SH-SY5Y (cell line): ENCODE data around the gene RIPOR3.

Experiments used
- GATA2 ChIP-seq: IDR thresholded peaks from 2 replicates; pipeline ENCODE4 v1.6.1; 2011; ENCODE audit warnings: mild to moderate bottlenecking, low read depth, low read length
- GATA3 ChIP-seq: IDR thresholded peaks from 2 replicates; pipeline ENCODE4 v1.6.1; 2011; ENCODE audit warnings: low read depth, mild to moderate bottlenecking, low read length, moderate library complexity

The RIPOR3 gene

GRCh38 chr20:50682065-50682464, 9.3 kb downstream of the RIPOR3 start:
- TF ChIP-seq GATA2 (no peak), GATA3 (no peak)

GRCh38 chr20:50681359-50682064, 9.8 kb downstream of the RIPOR3 start:
- TF ChIP-seq GATA3, result no peak
- no peak for TF ChIP-seq GATA2

DNA sequence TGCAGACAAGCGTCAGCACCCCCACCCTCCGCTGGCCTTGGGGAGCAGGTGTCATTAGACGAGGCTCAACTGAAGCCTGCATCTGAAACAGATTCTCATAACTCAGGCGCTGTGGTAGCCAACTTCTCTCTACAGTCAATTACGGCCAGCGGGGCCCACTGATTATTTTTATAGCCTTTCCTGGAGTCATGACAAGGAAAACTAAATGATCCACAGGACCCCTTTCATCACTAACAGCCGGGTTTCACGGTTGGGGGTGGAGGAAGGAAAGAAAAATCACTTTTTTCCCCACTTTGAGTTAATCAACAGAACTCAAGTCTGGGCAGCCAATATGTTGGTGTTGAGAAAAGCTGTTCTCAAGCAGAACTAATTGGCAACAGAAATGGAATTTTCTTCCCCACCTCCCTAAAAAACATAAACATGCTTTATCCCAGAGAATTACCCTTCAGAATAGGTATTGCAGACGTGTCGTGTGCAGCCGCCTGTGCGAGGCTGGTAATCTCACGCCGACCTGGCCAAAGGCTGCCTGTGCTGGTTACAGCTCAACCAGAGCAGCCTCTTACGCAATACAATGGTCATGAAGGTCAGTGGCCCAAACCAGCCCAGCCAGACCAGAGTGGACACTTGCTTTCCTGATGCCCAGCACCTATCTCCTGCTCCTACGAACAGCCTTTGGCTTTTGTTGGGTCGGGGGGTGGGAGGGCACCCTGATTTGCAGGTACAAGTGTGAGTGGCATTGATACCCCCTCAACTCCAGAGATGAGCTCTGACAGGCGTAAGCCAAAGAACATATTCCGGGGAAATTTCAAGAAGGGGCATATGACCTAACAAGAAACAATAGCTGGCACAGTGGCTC, 11.0 kb downstream of the RIPOR3 start:
- TF ChIP-seq GATA2 (no peak), GATA3 (no peak)

DNA sequence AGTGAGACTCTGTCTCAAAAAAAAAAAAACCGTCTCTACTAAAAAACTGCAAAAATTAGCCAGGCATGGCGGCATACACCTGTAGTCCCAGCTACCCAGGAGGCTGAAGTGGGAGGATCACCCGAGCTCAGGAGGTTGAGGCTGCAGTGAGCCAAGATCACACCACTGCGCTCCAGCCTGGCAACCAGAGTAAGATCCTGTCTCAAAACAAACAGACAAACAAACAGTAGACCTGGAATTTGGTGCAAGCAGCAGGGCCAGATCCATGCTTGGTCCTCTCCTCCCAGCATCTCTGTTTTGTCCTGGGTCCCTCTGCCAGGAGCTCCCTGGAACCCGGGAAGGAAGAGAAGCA, 11.6 kb downstream of the RIPOR3 start:
- TF ChIP-seq GATA3 (no peak), GATA2 (no peak)

GRCh38 chr20:50678169-50678898, 13.0 kb downstream of the RIPOR3 start:
- TF ChIP-seq GATA3 (no peak), GATA2 (no peak)

GRCh38 chr20:50676858-50677257, 14.5 kb downstream of the RIPOR3 start:
- TF ChIP-seq GATA3, result no peak
- no peak for TF ChIP-seq GATA2

DNA sequence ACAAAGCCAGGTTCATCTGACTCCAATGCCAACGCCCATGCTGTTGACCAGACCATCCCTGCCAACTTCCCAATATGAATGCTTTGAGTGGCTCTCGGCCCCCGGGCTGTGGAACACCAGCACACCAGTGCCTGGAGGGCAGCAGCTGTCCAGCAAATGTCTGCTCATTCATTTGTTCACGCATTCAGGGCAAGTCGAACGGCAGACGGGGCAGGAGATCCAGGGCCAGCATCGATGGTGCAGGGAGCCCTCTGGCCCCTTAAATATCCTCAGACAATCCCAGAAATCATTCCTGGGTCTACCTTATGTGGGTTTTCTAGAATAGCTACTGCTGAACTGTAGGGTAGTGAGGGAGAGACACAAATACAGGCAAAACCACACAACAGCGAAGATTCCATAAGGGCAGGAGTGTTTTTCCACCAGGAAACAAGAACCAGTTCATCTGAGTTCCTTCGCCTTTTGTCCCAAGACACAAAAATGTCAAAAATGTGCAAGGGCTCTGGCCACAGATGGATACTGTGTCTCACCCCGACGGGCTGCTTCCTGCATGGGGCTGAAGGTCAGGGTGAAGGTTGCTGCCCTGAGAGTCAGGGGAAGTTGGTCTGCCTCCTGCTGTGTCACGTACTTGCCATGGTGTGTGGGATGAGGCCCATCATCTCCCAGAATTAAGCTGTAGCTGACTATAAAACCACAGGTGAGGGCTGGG, 15.5 kb downstream of the RIPOR3 start:
- TF ChIP-seq GATA3 (no peak), GATA2 (no peak)

DNA sequence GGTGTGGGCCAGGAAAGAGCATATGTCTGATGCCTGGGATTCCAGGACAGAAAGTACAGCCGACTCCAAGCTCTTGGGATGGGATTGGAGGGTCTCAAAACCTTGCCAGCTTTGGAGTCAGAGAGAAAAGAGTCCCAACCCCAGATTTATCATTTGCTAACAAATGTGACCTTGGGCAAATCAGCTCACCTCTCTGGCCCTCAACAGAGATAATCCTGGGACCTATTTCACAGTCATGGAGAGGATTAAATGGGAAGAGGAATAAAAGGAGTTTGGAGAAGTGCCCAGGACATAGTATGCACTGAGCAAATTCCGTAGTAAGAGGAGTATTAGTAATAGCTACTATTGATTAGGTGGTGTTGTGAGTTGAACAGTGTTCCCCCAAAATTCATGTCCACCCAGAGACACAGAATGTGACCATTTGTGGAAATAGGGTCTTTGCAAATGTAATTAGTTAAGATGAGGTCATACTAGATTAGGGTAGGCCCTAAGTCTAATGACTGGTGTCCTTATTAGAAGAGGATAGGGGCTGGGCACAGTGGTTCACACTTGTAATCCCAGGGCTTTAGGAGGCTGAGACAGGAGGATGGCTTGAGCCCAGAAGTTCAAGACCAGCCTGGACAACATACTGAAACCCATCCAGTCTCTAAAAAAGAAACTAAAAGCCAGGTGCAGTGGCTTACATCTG, 17.1 kb downstream of the RIPOR3 start:
- TF ChIP-seq GATA3 (no peak), GATA2 (no peak)

DNA sequence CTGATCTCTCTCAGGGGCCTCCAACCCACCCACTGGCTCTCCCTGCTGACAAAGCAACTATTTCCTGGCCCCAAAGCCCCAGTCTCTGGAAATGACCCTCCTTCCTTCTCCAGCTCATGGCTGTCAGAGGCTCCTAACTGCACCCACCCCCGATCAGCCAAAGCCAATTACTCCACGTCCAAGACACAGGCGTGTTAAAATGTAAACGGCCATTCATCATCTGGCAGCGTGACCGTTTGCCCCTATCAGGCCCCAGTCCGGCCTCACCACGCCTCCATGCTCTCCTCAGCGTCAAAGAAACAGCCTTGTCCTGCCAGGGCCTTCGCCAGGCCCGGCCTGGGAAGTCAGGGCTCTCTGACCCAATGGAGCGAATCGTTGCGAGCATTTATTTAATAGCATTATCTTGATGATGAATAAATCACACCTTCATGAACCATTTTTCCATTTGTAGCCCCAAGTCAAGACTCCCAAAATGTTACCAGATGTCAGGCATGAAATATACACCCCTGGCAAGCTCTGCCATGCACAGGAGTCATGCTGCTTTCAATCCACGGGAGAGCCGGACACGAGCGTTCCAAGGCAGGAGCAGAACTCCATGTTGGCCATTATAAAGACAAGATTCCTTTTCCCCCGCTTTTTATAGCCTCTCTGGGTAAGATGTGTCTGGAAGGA, 17.7 kb downstream of the RIPOR3 start:
- TF ChIP-seq GATA2, result no peak

GRCh38 chr20:50673146-50673465, 18.2 kb downstream of the RIPOR3 start:
- TF ChIP-seq GATA2, result no peak
- no peak for TF ChIP-seq GATA3

GRCh38 chr20:50672400-50673145, 18.8 kb downstream of the RIPOR3 start:
- TF ChIP-seq GATA3, result no peak
- no peak for TF ChIP-seq GATA2

GRCh38 chr20:50671626-50672025, 19.7 kb downstream of the RIPOR3 start:
- no peak for TF ChIP-seq GATA2
- TF ChIP-seq GATA3, result no peak

- TF ChIP-seq GATA2, result no peak
- TF ChIP-seq GATA3, result no peak
Observed at GRCh38 chr20:50670126-50670862, 21.0 kb downstream of the RIPOR3 start.

DNA sequence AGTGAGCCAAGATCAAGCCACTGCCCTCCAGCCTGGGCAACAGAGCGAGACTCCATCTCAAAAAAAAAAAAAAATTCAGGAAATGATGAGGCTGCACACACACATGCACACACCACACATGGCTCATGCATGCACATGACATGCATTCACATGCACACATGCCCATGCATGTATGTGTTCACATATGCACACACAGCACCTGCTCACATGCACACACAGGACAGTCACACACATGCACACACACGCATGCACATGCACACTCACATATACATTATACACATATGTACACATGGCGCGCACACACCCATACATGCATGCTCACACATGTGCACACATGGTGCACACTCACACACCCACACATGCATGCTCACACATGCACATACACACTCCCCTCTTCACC, 22.5 kb downstream of the RIPOR3 start:
- TF ChIP-seq GATA2, result no peak
- TF ChIP-seq GATA3, result no peak
